Activated T-cell treated with anti-CD3 and anti-CD28 coated beads, Interleukin-2, amount 50 U/mL, for 48 hours (primary cell): Measurements from ENCODE around the gene OR6C75.
"Not testable (repeated sequence)": the region's sequence is repeated elsewhere in the genome, so short reads cannot be mapped to it uniquely, and the experiment has no call there.

ENCODE experiments used
- DNase-seq, 2 experiments: peaks; one replicate each; pipeline ENCODE4 v3.0.0-alpha.2; 2020

The OR6C75 gene

GRCh38 chr12:55362675-55363074, at the start of gene OR6C75:
Gene OR6C75 (plus strand): TSS chr12:55362975. CDS start chr12:55365111, 2,136 bp downstream.
- DNase-seq: no peak

GRCh38 chr12:55314043-55314442, 48.7 kb upstream of the OR6C75 start, which contains the start of gene OR6C1:
Gene OR6C1 (plus strand): TSS chr12:55314343. CDS start chr12:55320600, 6,257 bp downstream.
- no peak for DNase-seq

- no peak for DNase-seq
Measured at GRCh38 chr12:55320201-55320600, 42.6 kb upstream of the OR6C75 start.

GRCh38 chr12:55325801-55326200, 37.0 kb upstream of the OR6C75 start:
- not testable (repeated sequence) for DNase-seq

GRCh38 chr12:55330446-55330845, 32.3 kb upstream of the OR6C75 start, which contains the start of gene OR6C3:
Gene OR6C3 (plus strand): TSS chr12:55330746. CDS start chr12:55331701, 955 bp downstream.
- no peak for DNase-seq

- no peak for DNase-seq
Measured at GRCh38 chr12:55336002-55336401, 26.8 kb upstream of the OR6C75 start.

- DNase-seq: not testable (repeated sequence)
Measured at GRCh38 chr12:55355338-55355737, 7.4 kb upstream of the OR6C75 start.

- no peak for DNase-seq
Measured at GRCh38 chr12:55365086-55365485, 2.3 kb downstream of the OR6C75 start.

- no peak for DNase-seq
Measured at GRCh38 chr12:55372521-55372920, 9.7 kb downstream of the OR6C75 start.

- DNase-seq: no peak
Measured at GRCh38 chr12:55385891-55386290, 23.1 kb downstream of the OR6C75 start.

GRCh38 chr12:55392032-55392795, 29.4 kb downstream of the OR6C75 start:
- DNase-seq: no peak

- no peak for DNase-seq
Measured at GRCh38 chr12:55396326-55396725, 33.6 kb downstream of the OR6C75 start.

GRCh38 chr12:55400229-55400628, 37.5 kb downstream of the OR6C75 start, which contains the start of gene OR6C65:
Gene OR6C65 (plus strand): TSS chr12:55400529. CDS start chr12:55400529, 0 bp downstream.
- DNase-seq: no peak

- DNase-seq: no peak
Measured at GRCh38 chr12:55407866-55408265, 45.1 kb downstream of the OR6C75 start.

GRCh38 chr12:55409133-55409532, 46.4 kb downstream of the OR6C75 start:
- DNase-seq: not testable (repeated sequence)

- DNase-seq: not testable (repeated sequence)
Measured at GRCh38 chr12:55412138-55412537, 49.4 kb downstream of the OR6C75 start.

- not testable (repeated sequence) for DNase-seq
Measured at GRCh38 chr12:55413498-55414388, 51.0 kb downstream of the OR6C75 start.

- not testable (repeated sequence) for DNase-seq
Measured at GRCh38 chr12:55414396-55414823, 51.6 kb downstream of the OR6C75 start.

- DNase-seq: not testable (repeated sequence)
Measured at GRCh38 chr12:55414889-55415288, 52.1 kb downstream of the OR6C75 start.

GRCh38 chr12:55416961-55417360, 54.2 kb downstream of the OR6C75 start:
- no peak for DNase-seq
